Neural cell (in vitro differentiated cells): Measurements from ENCODE around the gene SLCO3A1. TPM values are rescaled to one million over a fixed set of nuclear protein-coding genes. Genes with fewer than 3 reads are reported as not detected.

ENCODE experiments used
- H2AFZ ChIP-seq: fragments of 200-600, 300-800 bp; sonication (generic), shearing (Covaris generic); 2 replicates; pipeline ENCODE4 v1.6.0; 2014; ENCODE audit warnings: low read depth, mild to moderate bottlenecking, antibody characterized with exemption, low read length, moderate library complexity
- H3F3A ChIP-seq: fragments of 200-600 bp; shearing (Covaris generic); 2 replicates; pipeline ENCODE4 v1.6.1; 2016; ENCODE audit warnings: mild to moderate bottlenecking, moderate library complexity, mixed read lengths, antibody characterized with exemption, low read length; ENCODE audit not compliant: insufficient read depth, poor library complexity, severe bottlenecking
- H3K27ac ChIP-seq: fragments of 200-600, 300-800 bp; sonication (generic), shearing (Covaris generic); 2 replicates; pipeline ENCODE4 v1.5.1; 2014; ENCODE audit warnings: mild to moderate bottlenecking, low read length, moderate library complexity
- H3K27me3 ChIP-seq: fragments of 300-800, 200-600 bp; sonication (generic), shearing (Covaris generic); 2 replicates; pipeline ENCODE4 v1.6.0; 2014; ENCODE audit warnings: mild to moderate bottlenecking, low read depth, low read length, moderate library complexity; ENCODE audit not compliant: insufficient read depth
- H3K36me3 ChIP-seq: fragments of 300-800, 200-600 bp; sonication (generic), shearing (Covaris generic); 2 replicates; pipeline ENCODE4 v1.5.1; 2014; ENCODE audit warnings: mild to moderate bottlenecking, antibody characterized with exemption, low read length, moderate library complexity; ENCODE audit not compliant: insufficient read depth
- H3K4me2 ChIP-seq: fragments of 300-800, 200-600 bp; sonication (generic), shearing (Covaris generic); 2 replicates; pipeline ENCODE4 v1.6.0; 2014; ENCODE audit warnings: mild to moderate bottlenecking, low read length
- H3K4me3 ChIP-seq: fragments of 300-800, 200-600 bp; sonication (generic), shearing (Covaris generic); 2 replicates; pipeline ENCODE4 v1.5.1; 2014; ENCODE audit warnings: mild to moderate bottlenecking, low read length, moderate library complexity
- H3K79me2 ChIP-seq: fragments of 200-600 bp; shearing (Covaris generic); replicated peaks from 2 replicates; pipeline ENCODE4 v1.6.0; 2014; ENCODE audit warnings: mild to moderate bottlenecking, low read length, moderate library complexity; ENCODE audit not compliant: insufficient read depth
- H3K9ac ChIP-seq: fragments of 300-800, 200-600 bp; sonication (generic), shearing (Covaris generic); 2 replicates; pipeline ENCODE4 v1.6.1; 2016; ENCODE audit warnings: mild to moderate bottlenecking, low read length, mixed read lengths
- H3K9me2 ChIP-seq: fragments of 200-600 bp; shearing (Covaris generic); 2 replicates; pipeline ENCODE4 v1.6.1; 2016; ENCODE audit warnings: mild to moderate bottlenecking, low read length, mixed read lengths; ENCODE audit not compliant: insufficient read depth
- H3K9me3 ChIP-seq: fragments of 200-600, 300-800 bp; sonication (generic), shearing (Covaris generic); 2 replicates; pipeline ENCODE4 v1.6.1; 2016; ENCODE audit warnings: mild to moderate bottlenecking, mixed run types, low read length, moderate library complexity, mixed read lengths
- H4K20me1 ChIP-seq: fragments of 200-600 bp; shearing (Covaris generic); 2 replicates; pipeline ENCODE4 v1.6.1; 2016; ENCODE audit warnings: mild to moderate bottlenecking, mixed run types; ENCODE audit not compliant: insufficient read depth
- EP300 ChIP-seq: fragments of 450-650 bp; conservative IDR thresholded peaks from 2 replicates; pipeline ENCODE4 v1.6.1; 2014; ENCODE audit warnings: antibody characterized with exemption, mild to moderate bottlenecking, moderate library complexity; ENCODE audit not compliant: poor library complexity, severe bottlenecking
- EZH2 ChIP-seq: fragments of 200-600, 300-800 bp; shearing (Covaris generic), sonication (generic); IDR thresholded peaks from 2 replicates; pipeline ENCODE4 v1.6.1; 2014; ENCODE audit warnings: antibody characterized with exemption, low read length, borderline replicate concordance, mild to moderate bottlenecking; ENCODE audit not compliant: insufficient read depth, poor library complexity, severe bottlenecking
- MXI1 ChIP-seq: fragments of 450-650 bp; conservative IDR thresholded peaks from 2 replicates; pipeline ENCODE4 v1.6.1; 2014; ENCODE audit warnings: antibody characterized with exemption, mild to moderate bottlenecking; ENCODE audit not compliant: poor library complexity, severe bottlenecking
- POLR2AphosphoS5 ChIP-seq: IDR thresholded peaks from 2 replicates; pipeline ENCODE4 v1.6.1; 2012
- RAD21 ChIP-seq: fragments of 450-650 bp; conservative IDR thresholded peaks from 2 replicates; pipeline ENCODE4 v1.6.1; 2014; ENCODE audit warnings: antibody characterized with exemption, mild to moderate bottlenecking, moderate library complexity
- SMC3 ChIP-seq: fragments of 450-650 bp; conservative IDR thresholded peaks from 2 replicates; pipeline ENCODE4 v1.6.1; 2014; ENCODE audit warnings: antibody characterized with exemption, mild to moderate bottlenecking, moderate library complexity; ENCODE audit not compliant: poor library complexity
- TAF1 ChIP-seq: IDR thresholded peaks from 2 replicates; pipeline ENCODE4 v1.6.1; 2012; ENCODE audit warnings: low read depth
- polyA plus RNA-seq: library from polyadenylated mRNA; depleted of rRNA; stranded (reverse); fragments of >200 nt; gene quantifications from 2 replicates; pipeline ENCODE4 v1.2.3, GENCODE V29; 2014
- TF ChIP-seq, protein P1 (sequence below): fragments of 450-650 bp; IDR thresholded peaks from 2 replicates; pipeline ENCODE4 v1.5.1; 2014; ENCODE audit warnings: antibody characterized with exemption, mild to moderate bottlenecking, moderate library complexity; ENCODE audit not compliant: poor library complexity, severe bottlenecking
- TF ChIP-seq, protein P2 (sequence below): IDR thresholded peaks from 2 replicates; pipeline ENCODE4 v1.6.1; 2012; ENCODE audit warnings: borderline replicate concordance

The SLCO3A1 gene
- polyA plus RNA-seq, 1 donor from 2014 or later, result 14.2 TPM

DNA sequence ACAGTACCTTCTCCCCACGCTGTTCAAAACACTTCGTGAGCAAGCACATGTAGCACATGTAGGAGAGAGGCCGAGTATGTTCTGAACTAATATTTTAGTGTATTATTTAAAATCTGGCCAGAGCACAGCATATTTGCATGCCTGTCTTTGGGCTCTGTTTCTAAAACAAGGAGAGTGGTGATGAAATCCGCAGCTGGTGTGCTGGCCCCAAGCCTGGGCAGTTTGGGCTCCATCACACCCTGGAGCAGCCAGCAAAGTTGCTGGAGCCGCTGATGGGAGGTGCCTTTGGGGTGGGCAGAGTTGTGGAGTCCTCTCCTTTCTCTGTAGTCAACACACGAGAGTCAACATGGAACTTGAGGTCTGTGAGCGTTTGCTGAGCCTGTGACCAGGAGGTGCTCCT, 116.6 kb downstream of the SLCO3A1 start:
- no peak for TF ChIP-seq MXI1
- no peak for TF ChIP-seq TAF1
- TF ChIP-seq SMC3, result no peak
- TF ChIP-seq EP300, result no peak
- H4K20me1 ChIP-seq, result peaks cover 2% of the 10 kb centered on the region
- H3F3A ChIP-seq, result no peaks in the 10 kb centered on the region
- H3K9me2 ChIP-seq, result no peaks in the 10 kb centered on the region
- H3K36me3 ChIP-seq, result no peaks in the 10 kb centered on the region
- no peak overlapping the region for H3K4me3 ChIP-seq
- H2AFZ ChIP-seq, result no peak overlapping the region
- H3K27me3 ChIP-seq, result no peaks in the 10 kb centered on the region
- H3K9ac ChIP-seq, result no peak overlapping the region
- peaks cover 14% of the 10 kb centered on the region for H3K79me2 ChIP-seq
- no peaks in the 10 kb centered on the region for H3K9me3 ChIP-seq
- H3K27ac ChIP-seq, result no peak overlapping the region
- no peak overlapping the region for H3K4me2 ChIP-seq

GRCh38 chr15:91973481-91973880, 120.0 kb downstream of the SLCO3A1 start:
- Histone ChIP-seq H3K36me3 (no peaks in the 10 kb centered on the region), H3K79me2 (peaks cover 9% of the 10 kb centered on the region), H2AFZ (no peak overlapping the region), H3F3A (no peaks in the 10 kb centered on the region), H3K9ac (no peak overlapping the region), H3K9me2 (no peaks in the 10 kb centered on the region), H3K4me2 (no peak overlapping the region), H3K4me3 (no peak overlapping the region), H3K9me3 (no peaks in the 10 kb centered on the region), H4K20me1 (peaks cover 2% of the 10 kb centered on the region), H3K27ac (no peak overlapping the region), H3K27me3 (no peaks in the 10 kb centered on the region)
- TF ChIP-seq POLR2AphosphoS5, result no peak
- TF ChIP-seq RAD21, result peak; percentile 49
- no peak for TF ChIP-seq TAF1
- TF ChIP-seq, protein P1, sequence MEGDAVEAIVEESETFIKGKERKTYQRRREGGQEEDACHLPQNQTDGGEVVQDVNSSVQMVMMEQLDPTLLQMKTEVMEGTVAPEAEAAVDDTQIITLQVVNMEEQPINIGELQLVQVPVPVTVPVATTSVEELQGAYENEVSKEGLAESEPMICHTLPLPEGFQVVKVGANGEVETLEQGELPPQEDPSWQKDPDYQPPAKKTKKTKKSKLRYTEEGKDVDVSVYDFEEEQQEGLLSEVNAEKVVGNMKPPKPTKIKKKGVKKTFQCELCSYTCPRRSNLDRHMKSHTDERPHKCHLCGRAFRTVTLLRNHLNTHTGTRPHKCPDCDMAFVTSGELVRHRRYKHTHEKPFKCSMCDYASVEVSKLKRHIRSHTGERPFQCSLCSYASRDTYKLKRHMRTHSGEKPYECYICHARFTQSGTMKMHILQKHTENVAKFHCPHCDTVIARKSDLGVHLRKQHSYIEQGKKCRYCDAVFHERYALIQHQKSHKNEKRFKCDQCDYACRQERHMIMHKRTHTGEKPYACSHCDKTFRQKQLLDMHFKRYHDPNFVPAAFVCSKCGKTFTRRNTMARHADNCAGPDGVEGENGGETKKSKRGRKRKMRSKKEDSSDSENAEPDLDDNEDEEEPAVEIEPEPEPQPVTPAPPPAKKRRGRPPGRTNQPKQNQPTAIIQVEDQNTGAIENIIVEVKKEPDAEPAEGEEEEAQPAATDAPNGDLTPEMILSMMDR, result peak; percentile 52
- no peak for TF ChIP-seq EZH2
- TF ChIP-seq MXI1, result no peak
- no peak for TF ChIP-seq EP300
- TF ChIP-seq, protein P2, sequence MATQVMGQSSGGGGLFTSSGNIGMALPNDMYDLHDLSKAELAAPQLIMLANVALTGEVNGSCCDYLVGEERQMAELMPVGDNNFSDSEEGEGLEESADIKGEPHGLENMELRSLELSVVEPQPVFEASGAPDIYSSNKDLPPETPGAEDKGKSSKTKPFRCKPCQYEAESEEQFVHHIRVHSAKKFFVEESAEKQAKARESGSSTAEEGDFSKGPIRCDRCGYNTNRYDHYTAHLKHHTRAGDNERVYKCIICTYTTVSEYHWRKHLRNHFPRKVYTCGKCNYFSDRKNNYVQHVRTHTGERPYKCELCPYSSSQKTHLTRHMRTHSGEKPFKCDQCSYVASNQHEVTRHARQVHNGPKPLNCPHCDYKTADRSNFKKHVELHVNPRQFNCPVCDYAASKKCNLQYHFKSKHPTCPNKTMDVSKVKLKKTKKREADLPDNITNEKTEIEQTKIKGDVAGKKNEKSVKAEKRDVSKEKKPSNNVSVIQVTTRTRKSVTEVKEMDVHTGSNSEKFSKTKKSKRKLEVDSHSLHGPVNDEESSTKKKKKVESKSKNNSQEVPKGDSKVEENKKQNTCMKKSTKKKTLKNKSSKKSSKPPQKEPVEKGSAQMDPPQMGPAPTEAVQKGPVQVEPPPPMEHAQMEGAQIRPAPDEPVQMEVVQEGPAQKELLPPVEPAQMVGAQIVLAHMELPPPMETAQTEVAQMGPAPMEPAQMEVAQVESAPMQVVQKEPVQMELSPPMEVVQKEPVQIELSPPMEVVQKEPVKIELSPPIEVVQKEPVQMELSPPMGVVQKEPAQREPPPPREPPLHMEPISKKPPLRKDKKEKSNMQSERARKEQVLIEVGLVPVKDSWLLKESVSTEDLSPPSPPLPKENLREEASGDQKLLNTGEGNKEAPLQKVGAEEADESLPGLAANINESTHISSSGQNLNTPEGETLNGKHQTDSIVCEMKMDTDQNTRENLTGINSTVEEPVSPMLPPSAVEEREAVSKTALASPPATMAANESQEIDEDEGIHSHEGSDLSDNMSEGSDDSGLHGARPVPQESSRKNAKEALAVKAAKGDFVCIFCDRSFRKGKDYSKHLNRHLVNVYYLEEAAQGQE, result no peak
- TF ChIP-seq SMC3, result peak; percentile 52
